Activated T-cell treated with anti-CD3 and anti-CD28 coated beads for 4 hours (primary cell): ENCODE measurements around the gene PSG1.
"Not testable (repeated sequence)": the region's sequence is repeated elsewhere in the genome, so short reads cannot be mapped to it uniquely, and the experiment has no call there.

ENCODE experiments used
- DNase-seq: peaks from one replicate; pipeline ENCODE4 v3.0.0-alpha.2; 2020

The PSG1 gene

DNA sequence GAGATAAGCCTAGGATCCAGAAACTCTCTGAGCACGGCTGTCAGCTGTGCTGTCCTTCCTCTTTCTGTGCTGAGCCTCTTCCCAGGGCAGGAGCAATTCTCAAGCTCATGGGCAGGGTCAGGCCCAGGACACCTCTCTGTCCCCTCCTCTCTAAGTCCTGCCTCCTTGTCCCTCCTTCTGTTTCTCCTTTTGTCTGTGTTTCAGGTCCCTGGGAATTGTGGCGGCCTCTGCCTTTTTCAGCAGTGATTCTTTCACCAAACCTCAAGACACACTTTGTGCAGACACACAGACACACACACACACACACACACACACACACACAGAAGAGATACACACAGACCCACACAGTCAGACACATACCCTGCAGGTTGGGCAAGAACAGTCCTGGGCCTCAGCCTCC is at the start of gene PSG1:
PSG1 (minus strand) TSS at position 101 of the 400 bp plus-strand sequence. CDS start 132 bp downstream, outside the sequence.
- no peak for DNase-seq

DNA sequence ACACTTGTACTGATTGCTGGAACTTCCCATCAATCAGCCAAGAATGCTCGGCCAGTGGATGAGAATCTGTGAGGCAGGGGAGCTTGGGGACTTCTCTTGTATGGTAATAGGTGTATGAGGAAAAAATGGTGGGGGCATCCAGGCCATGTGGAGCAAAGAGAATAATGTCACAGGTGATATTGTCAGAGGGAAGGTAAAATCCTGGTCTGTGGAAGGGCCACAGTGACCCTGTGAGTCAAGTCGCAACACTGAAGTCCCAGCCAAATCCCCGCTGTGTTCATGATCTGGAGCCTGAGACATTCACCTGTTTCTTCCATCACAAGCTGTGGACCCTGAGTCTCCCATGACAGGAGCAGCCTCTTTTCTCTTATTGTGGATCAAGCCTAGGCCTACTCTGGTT is 49.4 kb upstream of the PSG1 start:
- DNase-seq = no peak

DNA sequence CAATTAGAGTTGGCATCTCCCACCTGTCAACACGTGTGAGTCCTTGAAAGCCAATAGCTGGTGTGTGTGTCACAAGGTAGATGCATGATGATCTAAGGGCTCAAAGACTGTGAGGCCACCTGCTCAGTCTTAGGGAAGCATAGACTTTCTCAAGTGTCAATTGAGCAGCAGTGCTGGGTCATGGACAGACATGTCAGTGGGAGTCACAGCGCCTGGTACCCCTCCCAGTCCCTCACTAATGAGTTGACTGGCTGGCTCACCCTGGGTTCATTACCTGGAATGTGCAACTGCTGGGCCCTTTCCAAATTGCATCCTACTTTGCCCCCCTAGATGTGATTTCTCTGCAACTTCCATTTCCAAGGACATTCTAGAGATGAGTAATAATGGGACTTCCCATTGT is 47.3 kb upstream of the PSG1 start:
- DNase-seq = no peak

DNA sequence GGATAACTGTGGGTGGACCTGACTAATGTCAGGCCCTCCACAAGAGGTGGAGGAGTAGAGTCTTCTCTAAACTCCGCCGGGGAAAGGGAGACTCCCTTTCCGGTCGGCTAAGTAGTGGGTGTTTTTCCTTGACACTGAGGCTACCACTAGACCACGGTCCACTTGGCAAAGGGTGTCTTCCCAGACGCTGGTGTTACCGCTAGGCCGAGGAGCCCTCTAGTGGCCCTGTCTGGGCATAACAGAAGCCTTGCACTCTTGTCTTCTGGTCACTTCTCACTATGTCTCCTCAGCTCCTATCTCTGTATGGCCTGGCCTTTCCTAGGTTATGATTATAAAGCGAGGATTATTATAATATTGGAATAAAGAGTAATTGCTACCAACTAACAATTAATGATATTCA is 43.6 kb upstream of the PSG1 start:
- DNase-seq = not testable (repeated sequence)

DNA sequence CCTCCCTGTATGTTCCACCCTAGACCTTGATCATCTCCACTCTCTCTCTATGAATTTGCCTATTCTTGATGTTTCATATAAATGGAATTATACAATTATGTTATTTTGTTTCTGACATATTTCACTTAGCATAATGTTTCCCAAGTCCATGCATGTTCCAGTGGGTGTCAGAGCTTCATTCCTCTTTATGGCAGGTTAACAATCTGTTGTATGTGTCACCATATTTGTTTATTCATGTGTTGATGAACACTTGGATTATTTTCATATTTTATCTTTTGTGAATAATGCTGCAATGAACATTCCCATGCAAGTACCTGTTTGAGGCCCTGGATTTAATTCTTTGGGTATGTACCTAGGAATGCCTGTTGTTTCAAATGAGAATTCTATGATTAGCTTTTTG is 41.5 kb upstream of the PSG1 start:
- not testable (repeated sequence) for DNase-seq

DNA sequence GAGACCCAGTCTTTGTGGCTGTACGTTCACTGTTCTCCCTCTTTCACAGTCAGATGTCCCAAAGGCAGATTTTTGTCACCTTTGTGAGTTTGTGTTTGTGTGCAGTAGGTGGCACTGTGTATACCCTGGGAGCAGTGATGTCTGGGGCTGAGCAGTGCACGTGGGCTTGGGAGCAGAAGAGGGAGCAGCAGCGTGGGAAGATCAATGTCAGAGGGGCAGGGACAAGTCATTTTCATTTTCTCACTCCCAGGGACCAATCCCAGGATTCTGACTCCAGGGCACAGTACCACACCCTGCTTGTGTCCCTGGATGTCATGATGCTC is 40.2 kb upstream of the PSG1 start:
- DNase-seq = no peak

DNA sequence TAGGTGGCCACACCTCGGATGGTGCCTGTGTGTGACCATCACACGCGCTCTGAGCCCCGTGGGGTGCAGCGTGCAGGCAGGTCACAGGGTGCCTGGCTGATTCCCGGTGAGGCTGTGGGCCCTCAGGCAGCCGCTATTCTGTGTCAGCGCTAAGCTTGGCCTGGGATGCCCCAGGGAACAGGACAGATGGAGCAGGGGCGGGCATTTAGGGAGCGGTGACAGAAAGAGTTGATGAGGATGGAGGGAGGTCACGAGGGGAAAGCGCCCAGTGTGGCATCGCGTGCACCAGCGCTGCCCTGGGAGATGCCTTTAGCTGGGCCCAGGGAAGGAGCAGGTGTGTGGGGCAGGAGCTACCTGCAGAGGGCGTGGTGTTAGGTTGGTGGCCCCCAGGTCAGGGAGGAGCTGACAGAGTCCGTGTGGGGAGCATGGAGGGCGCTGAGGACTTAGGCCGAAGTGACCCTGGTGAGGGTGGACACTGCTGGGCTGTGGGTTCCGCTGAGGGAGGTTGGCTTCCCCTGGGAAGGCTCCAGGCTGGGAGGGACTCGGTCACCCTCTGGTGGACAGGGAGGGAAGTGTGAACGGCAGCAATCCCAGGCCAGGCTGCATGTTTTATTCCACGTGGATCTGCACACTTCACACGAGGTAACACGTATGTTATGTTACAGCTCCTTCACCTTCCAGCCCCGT is 39.7 kb upstream of the PSG1 start:
- not testable (repeated sequence) for DNase-seq

DNA sequence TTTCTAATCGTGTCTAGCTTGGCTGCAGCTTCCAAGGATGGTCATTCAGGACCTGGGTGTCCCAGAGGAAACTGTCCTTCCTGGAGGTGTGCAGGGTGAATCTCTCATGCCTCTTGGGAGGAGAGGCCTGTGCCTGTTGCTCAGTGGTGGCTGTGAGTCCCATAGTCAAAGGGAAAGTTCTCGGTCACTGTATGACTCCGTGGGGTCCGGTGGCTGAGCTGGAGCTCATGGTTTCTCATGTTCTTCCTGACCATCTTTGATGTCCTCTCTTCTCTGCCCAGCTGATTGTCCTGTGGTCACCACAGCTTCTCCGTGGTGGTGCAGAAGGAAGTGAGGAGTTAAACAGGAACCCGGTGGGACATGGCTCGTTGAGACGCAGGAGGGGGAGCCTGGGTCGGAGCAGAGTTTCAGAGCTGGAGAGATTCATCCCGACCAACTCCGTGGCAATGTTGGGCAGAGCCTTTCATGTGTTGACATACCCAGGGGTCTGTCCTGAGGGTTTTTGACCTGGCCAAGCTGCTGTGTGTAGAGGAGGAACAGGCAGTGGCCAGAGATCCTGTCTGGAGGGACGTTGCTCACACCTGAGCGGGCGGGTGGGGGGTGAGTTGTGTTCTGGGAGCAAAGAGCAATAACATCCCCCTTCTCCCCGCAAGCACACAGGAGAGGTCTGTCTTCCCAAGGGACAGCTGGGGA is 39.0 kb upstream of the PSG1 start:
- DNase-seq = not testable (repeated sequence)

DNA sequence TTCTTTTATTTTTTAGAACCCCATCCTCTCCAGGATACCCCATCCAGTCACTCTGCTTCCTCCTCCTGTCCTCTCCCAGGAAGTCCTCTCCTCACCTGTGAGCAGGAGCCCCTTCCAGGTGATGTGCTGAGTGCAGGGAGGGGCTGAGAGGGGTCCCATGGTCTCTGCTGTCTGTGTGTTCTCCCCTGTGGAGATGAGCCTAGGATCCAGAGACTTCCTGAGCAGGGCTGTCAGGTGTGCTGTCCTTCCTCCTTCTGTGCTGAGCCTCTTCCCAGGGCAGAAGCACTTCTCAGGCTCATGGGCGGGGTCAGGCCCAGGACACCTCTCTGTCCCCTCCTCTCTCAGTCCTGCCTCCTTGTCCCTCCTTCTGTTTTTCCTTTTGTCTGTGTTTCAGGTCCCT is 38.1 kb upstream of the PSG1 start, which contains the start of gene PSG6:
PSG6 (minus strand) TSS at position 261 of the 400 bp plus-strand sequence; CDS start at position 159, 102 bp downstream.
- DNase-seq = not testable (repeated sequence)

DNA sequence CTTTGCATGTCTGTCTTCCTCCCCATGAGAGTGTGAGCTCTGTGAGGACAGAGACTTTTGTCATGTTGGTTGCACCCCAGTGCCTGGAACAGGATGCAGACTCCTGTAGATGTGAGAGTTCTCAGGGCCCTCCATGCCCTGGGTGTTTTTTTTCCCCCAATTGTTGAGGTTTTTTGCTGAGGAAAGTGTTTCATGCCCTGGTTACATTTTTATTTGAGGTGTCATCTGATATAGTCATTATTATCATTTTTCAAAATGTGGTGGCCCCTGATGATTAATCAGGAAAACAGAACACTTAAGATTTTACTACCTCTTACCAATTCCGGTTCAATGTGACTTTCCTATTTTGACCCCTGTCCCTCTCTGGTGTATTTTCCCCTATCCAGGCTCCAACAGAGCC is 37.4 kb upstream of the PSG1 start:
- not testable (repeated sequence) for DNase-seq

DNA sequence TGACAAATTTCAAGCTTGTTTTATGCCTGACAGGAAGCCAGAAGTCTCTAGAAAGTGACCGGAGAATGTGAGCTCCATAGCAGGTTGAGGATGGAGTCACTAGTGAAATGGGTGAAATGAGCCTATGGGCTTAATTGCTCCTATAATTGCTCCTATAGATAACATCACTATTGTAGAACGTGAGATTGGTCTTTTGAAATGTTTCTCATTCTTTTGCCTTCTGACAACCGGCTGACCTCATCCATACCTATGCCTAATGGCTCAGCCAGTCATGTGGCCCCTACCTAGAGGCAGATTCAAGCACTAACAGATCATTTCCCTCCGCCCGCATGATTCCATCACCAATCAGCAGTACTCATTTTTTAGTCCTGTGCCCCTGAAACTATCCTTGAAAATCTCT is 34.0 kb upstream of the PSG1 start:
- DNase-seq = not testable (repeated sequence)

DNA sequence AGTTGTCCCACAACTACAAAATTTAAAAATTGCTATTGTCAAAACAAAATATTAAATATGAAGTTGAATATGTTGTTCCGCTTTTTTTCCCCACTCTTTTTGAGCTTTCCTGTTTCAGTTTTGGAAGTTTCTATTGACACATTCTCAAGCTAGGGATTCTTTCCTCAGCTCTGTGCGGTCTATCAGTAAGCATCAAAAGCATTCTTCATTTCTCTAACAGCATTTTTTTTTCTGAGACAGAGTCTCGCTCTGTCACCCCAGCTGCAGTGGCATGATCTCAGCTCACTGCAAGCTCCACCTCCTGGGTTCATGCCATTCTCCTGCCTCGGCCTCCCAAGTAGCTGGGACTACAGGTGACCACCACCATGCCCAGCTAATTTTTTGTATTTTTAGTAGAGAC is 33.4 kb upstream of the PSG1 start:
- not testable (repeated sequence) for DNase-seq

DNA sequence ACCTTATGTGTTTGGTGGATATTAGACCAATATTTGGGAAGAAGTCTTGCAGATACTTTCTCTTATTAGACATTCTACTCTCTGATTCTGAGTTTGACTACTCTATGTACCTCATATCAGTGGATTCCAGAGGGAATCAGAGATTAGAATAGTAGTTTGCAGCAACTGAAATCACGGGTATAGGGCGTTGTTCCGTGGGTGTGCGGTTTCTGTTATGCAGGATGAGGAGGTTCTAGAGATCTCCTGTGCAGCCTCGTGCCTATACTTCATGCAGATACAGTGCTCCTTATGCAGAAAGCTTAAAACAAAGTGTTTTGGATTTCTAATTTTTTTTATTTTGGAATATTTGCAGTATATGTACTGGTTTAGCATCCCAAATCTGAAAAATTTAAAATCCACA is 32.2 kb upstream of the PSG1 start:
- not testable (repeated sequence) for DNase-seq

DNA sequence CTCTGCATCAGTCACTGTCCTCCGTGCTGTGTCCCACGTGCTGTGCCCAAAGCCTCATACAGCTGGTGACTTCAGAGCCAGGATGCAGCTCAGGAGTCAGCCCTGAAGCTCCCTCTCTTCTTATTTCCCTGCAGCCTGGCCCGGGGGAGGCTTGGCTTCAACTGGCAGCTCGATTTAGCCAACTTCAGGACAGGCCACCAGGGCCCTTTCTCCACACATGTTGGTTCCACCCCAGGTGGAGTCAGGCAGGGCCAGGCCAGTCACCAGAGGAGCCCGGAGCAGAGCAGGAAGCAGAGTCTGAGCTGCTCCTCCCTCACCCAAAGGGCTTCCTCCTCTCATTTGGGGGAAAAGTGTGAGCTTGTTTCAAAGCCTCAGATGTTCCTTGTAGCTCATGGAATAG is 26.6 kb upstream of the PSG1 start:
- DNase-seq = not testable (repeated sequence)

DNA sequence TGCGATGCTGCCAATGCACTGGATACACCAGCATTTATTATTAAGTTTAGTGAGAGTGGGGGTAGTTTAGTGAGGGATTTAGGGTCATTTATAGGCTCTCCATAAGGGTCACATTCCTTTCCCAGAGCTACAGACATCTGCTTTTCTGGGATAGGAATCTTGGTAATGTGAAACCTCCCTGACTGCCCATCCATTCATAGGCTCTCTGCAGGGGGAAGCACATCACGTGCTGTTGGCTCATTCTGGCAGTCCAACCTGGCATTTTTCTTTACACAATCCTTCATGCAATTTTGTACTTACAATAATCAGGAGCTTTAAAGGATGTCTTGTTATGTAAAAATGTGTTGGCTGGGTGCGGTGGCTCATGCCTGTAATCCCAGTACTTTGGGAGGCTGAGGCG is 21.0 kb upstream of the PSG1 start:
- DNase-seq = not testable (repeated sequence)

DNA sequence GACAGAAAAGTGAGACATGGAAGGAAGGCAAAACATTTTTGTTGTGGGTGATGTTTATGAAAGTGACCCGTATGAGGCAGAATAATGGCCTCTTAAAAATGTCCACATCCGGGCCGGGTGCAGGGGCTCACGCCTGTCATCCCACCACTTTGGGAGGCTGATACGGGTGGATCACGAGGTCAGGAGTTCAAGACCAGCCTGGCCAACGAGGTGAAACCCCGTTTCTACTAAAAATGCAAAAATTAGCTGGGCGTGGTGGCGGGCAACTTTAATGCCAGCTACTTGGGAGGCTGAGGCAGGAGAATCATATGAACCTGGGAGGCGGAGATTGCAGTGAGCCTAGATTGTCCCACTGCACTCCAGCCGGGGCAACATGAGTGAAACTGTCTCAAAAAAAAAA is 20.2 kb upstream of the PSG1 start:
- DNase-seq = not testable (repeated sequence)

DNA sequence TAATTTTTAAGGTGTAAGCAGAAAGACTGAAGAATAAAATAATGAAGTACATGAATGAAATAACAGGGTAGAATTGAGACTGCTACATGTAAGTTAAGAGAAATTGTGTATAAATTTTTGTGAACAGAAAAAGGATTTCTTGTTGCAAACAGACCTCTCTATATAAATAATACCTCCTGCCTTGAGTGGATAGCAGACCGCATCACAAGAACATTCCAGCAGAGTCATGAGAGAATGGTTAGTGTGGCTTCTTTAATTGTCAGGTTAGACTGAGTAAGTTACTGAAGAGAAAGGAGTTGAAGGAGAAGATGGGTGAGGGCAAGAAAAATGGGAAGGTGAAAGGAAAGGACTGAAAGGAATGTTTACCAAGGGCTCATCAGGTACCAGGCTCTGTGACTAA is 19.6 kb upstream of the PSG1 start:
- DNase-seq = not testable (repeated sequence)

DNA sequence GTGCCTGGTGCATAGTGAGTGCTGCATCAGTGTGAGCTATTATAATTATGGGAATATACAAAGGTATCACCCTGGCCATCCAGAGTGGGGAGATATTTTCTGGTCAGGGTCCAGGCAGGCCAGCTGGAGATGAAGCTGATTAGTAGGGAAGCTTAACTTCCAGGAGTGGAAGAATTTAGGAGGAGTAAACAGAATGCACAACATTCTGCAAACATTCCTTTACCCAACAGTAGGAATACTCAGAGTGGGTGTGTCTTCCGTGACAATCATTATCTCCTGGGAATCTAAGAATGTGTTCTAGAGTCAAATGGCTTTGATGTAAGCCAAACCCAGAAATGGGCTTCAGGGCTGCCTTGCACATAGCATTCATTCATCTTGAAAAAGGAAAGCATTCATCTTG is 19.1 kb upstream of the PSG1 start:
- not testable (repeated sequence) for DNase-seq

DNA sequence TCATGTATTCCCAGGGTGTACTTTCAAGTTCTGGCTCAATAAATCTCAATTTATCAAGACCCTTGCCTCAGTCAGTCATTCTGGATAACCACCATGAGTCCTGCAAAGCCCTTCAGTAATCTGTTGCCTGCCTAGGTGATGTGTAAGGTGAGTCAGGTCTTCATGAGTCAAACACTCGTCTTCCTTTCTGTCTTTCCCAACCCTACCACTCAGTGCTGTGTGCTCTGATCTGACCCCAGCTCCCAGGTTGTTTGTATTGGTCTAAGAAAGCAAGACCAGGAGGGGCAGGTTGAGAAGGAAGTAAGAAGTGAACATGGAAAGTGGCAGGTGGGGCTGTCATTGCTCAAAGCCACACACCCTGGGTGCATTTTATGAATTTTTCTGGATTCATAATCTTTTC is 18.2 kb upstream of the PSG1 start:
- not testable (repeated sequence) for DNase-seq

DNA sequence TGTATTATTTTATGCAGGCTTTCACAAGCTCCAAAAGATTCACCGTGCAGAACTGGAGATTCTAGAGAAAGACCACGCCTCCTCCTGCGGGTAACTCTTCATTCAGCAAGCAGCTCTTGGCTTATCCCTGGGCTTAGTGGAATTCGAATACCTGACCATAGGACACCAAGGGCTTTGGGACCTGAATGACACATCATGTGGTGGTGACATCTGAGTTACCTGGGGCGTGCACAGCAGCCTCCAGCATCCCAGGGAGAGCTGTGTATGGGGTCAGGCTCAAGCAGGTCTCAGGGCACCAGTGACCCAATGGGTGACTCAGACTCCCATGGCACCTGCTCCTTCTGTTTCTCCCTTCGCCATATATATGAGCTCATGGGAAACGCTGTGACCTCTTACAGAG is 10.9 kb upstream of the PSG1 start:
- DNase-seq = not testable (repeated sequence)

DNA sequence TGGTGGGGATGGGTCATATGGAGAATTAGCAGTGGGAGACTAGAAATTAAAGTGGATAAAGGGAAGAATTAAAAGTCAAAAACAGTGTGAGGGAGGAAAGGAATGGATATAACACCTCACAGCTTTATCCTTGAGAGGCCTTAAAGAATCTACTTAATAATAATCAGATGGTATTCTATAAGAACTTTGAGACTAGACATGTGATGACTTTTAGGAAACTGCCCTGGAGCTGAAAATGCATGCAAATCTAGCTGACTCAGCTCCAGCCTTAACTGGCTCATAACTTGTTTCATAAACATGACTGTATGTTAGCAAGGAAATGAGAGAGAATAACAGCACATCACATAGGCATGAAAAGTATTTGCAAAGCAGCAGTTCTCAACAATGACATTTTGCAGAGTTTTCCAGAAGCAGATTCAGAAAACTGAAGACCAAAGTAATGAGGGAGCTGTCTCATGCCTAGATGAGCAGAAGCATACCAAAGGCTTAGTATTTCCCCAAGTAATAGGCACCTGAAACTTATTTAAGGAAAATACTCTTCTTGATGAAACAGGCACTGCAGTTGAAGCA is 8.4 kb upstream of the PSG1 start:
- DNase-seq = not testable (repeated sequence)

DNA sequence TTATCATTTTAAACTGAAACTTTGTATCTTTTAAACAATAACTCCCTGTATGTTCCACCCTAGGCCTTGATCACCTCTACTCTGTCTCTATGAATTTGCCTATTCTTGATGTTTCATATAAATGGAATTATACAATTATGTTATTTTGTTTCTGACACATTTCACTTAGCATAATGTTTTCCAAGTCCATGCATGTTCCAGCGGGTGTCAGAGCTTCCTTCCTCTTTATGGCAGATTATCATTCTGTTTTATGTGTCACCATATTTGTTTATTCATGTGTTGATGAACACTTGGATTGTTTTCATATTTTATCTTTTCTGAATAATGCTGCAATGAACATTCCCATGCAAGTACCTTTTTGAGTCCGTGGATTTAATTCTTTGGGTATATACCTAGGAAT is 3.2 kb upstream of the PSG1 start:
- DNase-seq = not testable (repeated sequence)

DNA sequence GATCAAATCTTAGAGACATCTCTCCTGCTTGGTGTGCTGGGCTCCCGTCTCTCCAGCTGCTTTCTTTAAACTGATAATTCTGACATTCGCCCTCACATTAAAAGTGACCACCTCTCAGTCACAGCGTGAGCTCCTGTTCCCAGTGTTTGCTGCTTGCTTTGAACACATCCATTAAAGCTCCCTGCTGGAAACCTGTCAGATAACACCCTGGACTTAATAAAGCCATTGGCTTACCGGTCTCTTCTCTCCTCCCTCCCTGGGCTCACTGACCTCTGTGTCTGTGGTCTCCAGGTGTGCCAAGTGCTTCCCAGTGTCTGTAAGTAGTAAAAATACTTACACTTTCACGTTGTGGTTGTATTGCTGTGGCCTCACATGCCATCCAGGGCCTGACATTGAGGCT is 2.5 kb upstream of the PSG1 start:
- not testable (repeated sequence) for DNase-seq

DNA sequence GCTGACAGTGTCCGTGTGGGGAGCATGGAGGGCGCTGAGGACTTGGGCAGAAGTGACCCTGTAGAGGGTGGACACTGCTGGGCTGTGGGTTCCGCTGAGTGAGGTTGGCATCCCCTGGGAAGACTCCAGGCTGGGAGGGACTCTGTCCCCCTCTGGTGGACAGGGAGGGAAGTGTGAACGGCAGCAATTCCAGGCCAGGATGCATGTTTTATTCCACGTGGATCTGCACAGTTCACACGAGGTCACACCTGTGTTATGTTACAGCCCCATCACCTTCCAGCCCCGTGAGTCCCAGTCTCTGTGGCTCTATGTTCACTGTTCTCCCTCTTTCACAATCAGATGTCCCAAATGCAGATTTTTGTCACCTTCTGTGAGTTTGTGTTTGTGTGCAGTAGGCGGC is 1.8 kb upstream of the PSG1 start:
- DNase-seq = not testable (repeated sequence)
